ENCODE data around the gene YARS1.

YARS1 gene

GRCh38 chr1:32765570-32766327 is 51.4 kb downstream of the YARS1 start:
- ATAC-seq, result no peak
- no peaks in the 10 kb centered on the region for H3K27me3 Mint-ChIP-seq
- H3K9me3 Mint-ChIP-seq, result no peaks in the 10 kb centered on the region
- no peaks in the 10 kb centered on the region for H3K4me1 Mint-ChIP-seq
- H3K27ac Mint-ChIP-seq, result no peak overlapping the region
- no peak overlapping the region for H3K4me3 Mint-ChIP-seq
- no peaks in the 10 kb centered on the region for H3K36me3 Mint-ChIP-seq

GRCh38 chr1:32764826-32765569 is 52.2 kb downstream of the YARS1 start:
- no peak overlapping the region for H3K4me3 Mint-ChIP-seq

DNA sequence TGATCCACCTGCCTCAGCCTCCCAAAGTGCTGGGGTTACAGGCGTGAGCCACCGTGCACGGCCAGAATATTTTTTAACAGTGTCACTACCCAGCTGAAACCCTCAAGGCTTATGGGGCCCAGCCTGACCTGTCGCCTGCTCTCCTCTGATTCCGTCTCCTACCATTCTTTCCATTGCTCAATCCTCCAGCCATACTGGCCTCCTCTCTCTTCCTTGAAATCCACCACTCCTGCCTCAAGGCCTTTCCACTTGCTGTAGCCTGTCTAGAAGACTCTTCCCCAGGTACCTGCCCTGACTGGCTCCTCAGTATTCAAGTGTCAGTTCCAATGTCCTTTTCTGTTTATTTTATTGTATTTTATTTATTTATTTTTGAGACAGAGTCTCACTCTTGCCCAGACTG is 53.9 kb downstream of the YARS1 start:
- Mint-ChIP-seq H3K27me3 (no peaks in the 10 kb centered on the region), H3K36me3 (no peaks in the 10 kb centered on the region), H3K27ac (no peak overlapping the region), H3K4me1 (no peaks in the 10 kb centered on the region), H3K4me3 (no peak overlapping the region), H3K9me3 (no peaks in the 10 kb centered on the region)
- ATAC-seq, result no peak

More at GRCh38 chr1:32764826-32765569, 52.2 kb downstream of the YARS1 start:
- no peaks in the 10 kb centered on the region for H3K4me1 Mint-ChIP-seq
- no peak overlapping the region for H3K27ac Mint-ChIP-seq
- no peaks in the 10 kb centered on the region for H3K36me3 Mint-ChIP-seq
- no peaks in the 10 kb centered on the region for H3K27me3 Mint-ChIP-seq
- H3K9me3 Mint-ChIP-seq, result no peaks in the 10 kb centered on the region
- no peak for ATAC-seq

- no peak for ATAC-seq
- H3K27me3 Mint-ChIP-seq, result no peaks in the 10 kb centered on the region
- H3K36me3 Mint-ChIP-seq, result no peaks in the 10 kb centered on the region
- no peaks in the 10 kb centered on the region for H3K9me3 Mint-ChIP-seq
- H3K27ac Mint-ChIP-seq, result no peak overlapping the region
- no peaks in the 10 kb centered on the region for H3K4me1 Mint-ChIP-seq
- H3K4me3 Mint-ChIP-seq, result no peak overlapping the region
Observed at GRCh38 chr1:32761936-32762335, 55.2 kb downstream of the YARS1 start.

- Mint-ChIP-seq H3K4me3 (no peak overlapping the region), H3K27me3 (no peaks in the 10 kb centered on the region), H3K4me1 (no peaks in the 10 kb centered on the region), H3K27ac (no peak overlapping the region), H3K9me3 (no peaks in the 10 kb centered on the region), H3K36me3 (no peaks in the 10 kb centered on the region)
- ATAC-seq, result peak; percentile 4
Observed at GRCh38 chr1:32761253-32761877, 55.8 kb downstream of the YARS1 start.

GRCh38 chr1:32759997-32760623 is 57.0 kb downstream of the YARS1 start:
- ATAC-seq, result no peak
- Mint-ChIP-seq H3K4me1 (no peaks in the 10 kb centered on the region), H3K4me3 (no peak overlapping the region), H3K27me3 (no peaks in the 10 kb centered on the region), H3K27ac (no peak overlapping the region), H3K36me3 (no peaks in the 10 kb centered on the region), H3K9me3 (no peaks in the 10 kb centered on the region)

DNA sequence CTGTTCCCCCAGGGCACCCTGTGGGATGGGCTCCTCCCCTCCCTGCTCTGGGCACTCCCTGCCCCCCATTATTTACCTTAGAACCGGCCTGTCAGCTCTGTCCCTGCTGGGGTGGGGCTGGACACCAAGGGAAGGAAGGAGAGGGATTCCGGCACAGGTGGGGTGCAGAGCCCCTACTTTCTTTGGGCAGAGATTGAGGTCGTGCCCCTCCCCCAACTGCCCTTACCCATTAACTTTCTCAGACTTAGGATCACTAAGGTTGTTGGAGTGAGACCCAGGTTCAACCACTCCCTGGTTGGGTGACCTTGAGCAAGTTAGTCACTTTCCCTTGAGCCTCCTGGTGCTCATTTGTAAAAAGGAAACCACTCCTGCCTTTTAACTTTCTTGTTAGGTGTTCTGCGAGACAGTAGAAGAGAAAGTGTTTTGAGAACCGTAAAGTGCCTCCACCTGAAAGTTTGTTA is 57.6 kb downstream of the YARS1 start:
- peaks cover 1% of the 10 kb centered on the region for H3K4me1 Mint-ChIP-seq
- H3K4me3 Mint-ChIP-seq, result no peak overlapping the region
- no peak overlapping the region for H3K27ac Mint-ChIP-seq
- H3K9me3 Mint-ChIP-seq, result no peaks in the 10 kb centered on the region
- no peaks in the 10 kb centered on the region for H3K36me3 Mint-ChIP-seq
- no peaks in the 10 kb centered on the region for H3K27me3 Mint-ChIP-seq
- no peak for ATAC-seq

GRCh38 chr1:32758795-32759430 is 58.2 kb downstream of the YARS1 start:
- no peaks in the 10 kb centered on the region for H3K36me3 Mint-ChIP-seq
- H3K4me1 Mint-ChIP-seq, result peaks cover 7% of the 10 kb centered on the region
- no peaks in the 10 kb centered on the region for H3K27me3 Mint-ChIP-seq
- H3K9me3 Mint-ChIP-seq, result no peaks in the 10 kb centered on the region
- no peak for ATAC-seq
- no peak overlapping the region for H3K4me3 Mint-ChIP-seq
- H3K27ac Mint-ChIP-seq, result no peak overlapping the region

GRCh38 chr1:32758177-32758794 is 58.9 kb downstream of the YARS1 start:
- H3K27ac Mint-ChIP-seq, result no peak overlapping the region
- H3K9me3 Mint-ChIP-seq, result no peaks in the 10 kb centered on the region
- H3K4me1 Mint-ChIP-seq, result peaks cover 7% of the 10 kb centered on the region
- no peak overlapping the region for H3K4me3 Mint-ChIP-seq
- no peaks in the 10 kb centered on the region for H3K36me3 Mint-ChIP-seq
- ATAC-seq, result no peak
- no peaks in the 10 kb centered on the region for H3K27me3 Mint-ChIP-seq

- no peaks in the 10 kb centered on the region for H3K36me3 Mint-ChIP-seq
- H3K9me3 Mint-ChIP-seq, result no peaks in the 10 kb centered on the region
- ATAC-seq, result no peak
- no peak overlapping the region for H3K27ac Mint-ChIP-seq
- H3K27me3 Mint-ChIP-seq, result peaks cover 1% of the 10 kb centered on the region
- H3K4me1 Mint-ChIP-seq, result peaks cover 7% of the 10 kb centered on the region
- no peak overlapping the region for H3K4me3 Mint-ChIP-seq
Observed at GRCh38 chr1:32757213-32757895, 59.8 kb downstream of the YARS1 start.

GRCh38 chr1:32755810-32756159 is 61.4 kb downstream of the YARS1 start:
- H3K27me3 Mint-ChIP-seq, result peaks cover 17% of the 10 kb centered on the region
- H3K4me3 Mint-ChIP-seq, result no peak overlapping the region
- H3K4me1 Mint-ChIP-seq, result peaks cover 7% of the 10 kb centered on the region
- no peaks in the 10 kb centered on the region for H3K9me3 Mint-ChIP-seq
- H3K27ac Mint-ChIP-seq, result no peak overlapping the region
- no peaks in the 10 kb centered on the region for H3K36me3 Mint-ChIP-seq
- ATAC-seq, result no peak

GRCh38 chr1:32755098-32755809 is 61.9 kb downstream of the YARS1 start:
- Mint-ChIP-seq H3K27me3 (peaks cover 22% of the 10 kb centered on the region), H3K36me3 (no peaks in the 10 kb centered on the region), H3K9me3 (no peaks in the 10 kb centered on the region), H3K27ac (no peak overlapping the region), H3K4me1 (peaks cover 7% of the 10 kb centered on the region), H3K4me3 (no peak overlapping the region)
- ATAC-seq, result no peak

DNA sequence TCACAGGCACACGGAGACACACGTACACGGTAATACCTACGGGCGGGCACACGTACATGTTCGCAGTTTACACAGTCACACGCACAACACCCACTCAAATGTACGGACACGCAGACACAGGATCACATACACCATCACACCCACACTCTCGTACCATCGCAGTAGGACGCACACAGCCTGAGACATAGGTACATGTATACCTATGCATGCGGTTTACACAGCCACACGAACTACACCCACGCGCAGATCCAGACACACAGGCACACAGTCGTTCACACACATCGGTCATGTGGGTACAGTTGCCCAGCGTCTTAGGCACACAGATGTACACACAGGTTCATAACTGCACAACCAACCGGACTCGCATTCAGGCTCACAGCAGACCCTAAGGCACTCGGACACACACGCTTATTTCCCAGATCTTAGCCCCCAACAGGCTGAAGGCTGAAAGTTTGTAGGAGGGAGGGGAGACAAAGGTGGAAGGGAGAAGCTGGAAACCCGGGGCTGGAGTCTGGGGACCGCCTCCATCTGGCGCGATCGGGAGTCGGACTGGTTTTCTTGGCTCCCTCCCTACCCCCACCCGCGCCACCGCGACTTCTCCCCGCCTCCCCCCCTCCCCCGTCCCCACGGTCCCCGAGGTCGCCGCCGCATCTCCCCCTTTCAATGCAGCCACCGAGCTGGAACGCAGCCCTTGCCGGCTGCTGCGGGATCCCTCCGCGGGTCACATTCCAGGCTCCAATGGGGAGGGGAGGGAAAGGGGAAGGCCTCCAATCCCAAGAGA is 62.7 kb downstream of the YARS1 start:
- Mint-ChIP-seq H3K4me3 (peak overlapping the region; percentile 57), H3K9me3 (no peaks in the 10 kb centered on the region), H3K4me1 (peaks cover 7% of the 10 kb centered on the region), H3K27me3 (peaks cover 30% of the 10 kb centered on the region), H3K27ac (no peak overlapping the region), H3K36me3 (no peaks in the 10 kb centered on the region)
- ATAC-seq, result peak; percentile 68

Measured in stimulated activated memory B cell treated with anti-CD40 and anti-IgM and Interleukin-4, amounts not matched to agents 10 μg/mL and 1 μg/mL and 100 μg/mL, for 72 hours (primary cell).